Chondrocyte (in vitro differentiated cells): ENCODE data around the gene WBP2. TPM values are rescaled to one million over a fixed set of nuclear protein-coding genes. Genes with fewer than 3 reads are reported as not detected.
"Not testable (repeated sequence)": the region's sequence is repeated elsewhere in the genome, so short reads cannot be mapped to it uniquely, and the experiment has no call there.

Experiments used
- DNase-seq: peaks from one replicate; pipeline ENCODE4 v3.0.0; 2021; ENCODE audit warnings: mixed read lengths, low spot score
- H3K27ac Mint-ChIP-seq: one replicate; pipeline ENCODE4 v1.8.0; 2021; ENCODE audit warnings: mild to moderate bottlenecking, moderate library complexity, mixed read lengths; ENCODE audit not compliant: unreplicated experiment
- H3K27me3 Mint-ChIP-seq: 2 replicates; pipeline ENCODE4 v1.8.0; 2021; ENCODE audit warnings: low read depth, mixed read lengths
- H3K36me3 Mint-ChIP-seq: 2 replicates; pipeline ENCODE4 v1.8.0; 2021; ENCODE audit warnings: low read depth, mixed read lengths
- H3K4me1 Mint-ChIP-seq: 2 replicates; pipeline ENCODE4 v1.8.0; 2021; ENCODE audit warnings: low read depth, mild to moderate bottlenecking, mixed read lengths
- H3K4me3 Mint-ChIP-seq: one replicate; pipeline ENCODE4 v1.8.0; 2021; ENCODE audit warnings: mild to moderate bottlenecking, moderate library complexity, mixed read lengths; ENCODE audit not compliant: unreplicated experiment
- H3K9me3 Mint-ChIP-seq: 2 replicates; pipeline ENCODE4 v1.8.0; 2021; ENCODE audit warnings: low read depth, mixed read lengths
- total RNA-seq: library from RNA; stranded (reverse); gene quantifications from 3 replicates; pipeline ENCODE4 v1.2.1, GENCODE V29; 2021
- TF ChIP-seq, protein P1 (sequence below): fragments of 200-600 bp; sonication (generic); IDR thresholded peaks from 2 replicates; pipeline ENCODE4 v1.5.0; 2021; ENCODE audit warnings: antibody characterized with exemption, mild to moderate bottlenecking, moderate library complexity

Gene WBP2
- total RNA-seq, 1 donor from 2014 or later: 62.5 TPM

DNA sequence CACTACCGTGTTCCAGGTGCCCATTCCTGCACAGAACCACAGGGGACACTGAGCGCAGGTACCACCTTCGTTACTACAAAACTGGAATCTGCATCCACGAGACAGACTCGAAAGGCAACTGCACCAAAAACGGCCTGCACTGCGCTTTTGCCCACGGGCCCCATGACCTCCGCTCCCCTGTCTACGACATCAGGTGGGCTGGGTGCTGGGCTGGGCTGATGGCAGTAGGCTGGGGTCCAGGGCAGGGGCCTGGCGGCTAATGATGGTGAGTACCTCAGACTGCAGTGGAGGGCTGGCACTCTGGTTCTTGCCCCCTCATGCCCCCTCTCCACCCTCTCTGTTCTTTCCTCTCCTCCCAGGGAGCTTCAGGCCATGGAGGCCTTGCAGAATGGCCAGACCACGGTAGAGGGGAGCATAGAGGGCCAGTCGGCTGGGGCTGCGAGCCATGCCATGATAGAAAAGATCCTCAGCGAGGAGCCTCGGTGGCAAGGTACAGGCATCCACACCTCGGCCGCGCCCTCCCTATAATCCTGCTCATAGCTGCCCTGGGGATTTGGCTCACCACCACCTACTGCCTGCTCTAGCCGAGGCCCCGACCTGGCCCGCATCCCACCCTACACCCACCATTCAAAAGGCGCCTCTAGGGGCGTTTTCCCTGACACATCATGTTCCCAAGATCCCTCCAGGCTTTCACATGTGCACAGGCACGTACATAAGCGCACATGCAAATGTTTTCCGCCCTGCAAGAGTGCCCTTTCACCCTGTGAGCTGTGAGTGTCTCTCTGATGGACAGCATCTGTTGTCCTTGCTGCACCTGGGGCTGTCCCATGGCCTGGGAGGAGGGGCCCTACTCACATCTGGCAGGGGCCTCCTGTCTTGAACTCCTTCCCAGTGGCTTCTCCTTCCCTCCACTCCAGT lies 42.8 kb downstream of the WBP2 start:
- TF ChIP-seq, protein P1, sequence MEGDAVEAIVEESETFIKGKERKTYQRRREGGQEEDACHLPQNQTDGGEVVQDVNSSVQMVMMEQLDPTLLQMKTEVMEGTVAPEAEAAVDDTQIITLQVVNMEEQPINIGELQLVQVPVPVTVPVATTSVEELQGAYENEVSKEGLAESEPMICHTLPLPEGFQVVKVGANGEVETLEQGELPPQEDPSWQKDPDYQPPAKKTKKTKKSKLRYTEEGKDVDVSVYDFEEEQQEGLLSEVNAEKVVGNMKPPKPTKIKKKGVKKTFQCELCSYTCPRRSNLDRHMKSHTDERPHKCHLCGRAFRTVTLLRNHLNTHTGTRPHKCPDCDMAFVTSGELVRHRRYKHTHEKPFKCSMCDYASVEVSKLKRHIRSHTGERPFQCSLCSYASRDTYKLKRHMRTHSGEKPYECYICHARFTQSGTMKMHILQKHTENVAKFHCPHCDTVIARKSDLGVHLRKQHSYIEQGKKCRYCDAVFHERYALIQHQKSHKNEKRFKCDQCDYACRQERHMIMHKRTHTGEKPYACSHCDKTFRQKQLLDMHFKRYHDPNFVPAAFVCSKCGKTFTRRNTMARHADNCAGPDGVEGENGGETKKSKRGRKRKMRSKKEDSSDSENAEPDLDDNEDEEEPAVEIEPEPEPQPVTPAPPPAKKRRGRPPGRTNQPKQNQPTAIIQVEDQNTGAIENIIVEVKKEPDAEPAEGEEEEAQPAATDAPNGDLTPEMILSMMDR: no peak
- Mint-ChIP-seq H3K27ac (no peak overlapping the region), H3K27me3 (no peaks in the 10 kb centered on the region)

GRCh38 chr17:75811174-75811573 lies 44.0 kb downstream of the WBP2 start:
- Mint-ChIP-seq H3K4me1 (peaks cover 29% of the 10 kb centered on the region), H3K4me3 (no peak overlapping the region), H3K36me3 (peaks cover 5% of the 10 kb centered on the region), H3K9me3 (no peaks in the 10 kb centered on the region), H3K27ac (no peak overlapping the region), H3K27me3 (no peaks in the 10 kb centered on the region)
- peak; percentile 37 for DNase-seq
- TF ChIP-seq, protein P1: no peak

More for the DNA sequence above, 42.8 kb downstream of the WBP2 start:
- DNase-seq: peak; percentile 74
- H3K9me3 Mint-ChIP-seq: no peaks in the 10 kb centered on the region
- no peak overlapping the region for H3K4me3 Mint-ChIP-seq
- peaks cover 5% of the 10 kb centered on the region for H3K36me3 Mint-ChIP-seq
- peaks cover 29% of the 10 kb centered on the region for H3K4me1 Mint-ChIP-seq

GRCh38 chr17:75810756-75811155 lies 44.4 kb downstream of the WBP2 start:
- H3K27me3 Mint-ChIP-seq, H3K27ac Mint-ChIP-seq, H3K36me3 Mint-ChIP-seq, H3K4me3 Mint-ChIP-seq, H3K9me3 Mint-ChIP-seq: not testable (repeated sequence)
- peak; percentile 24 for DNase-seq
- H3K4me1 Mint-ChIP-seq: peaks cover 29% of the 10 kb centered on the region

DNA sequence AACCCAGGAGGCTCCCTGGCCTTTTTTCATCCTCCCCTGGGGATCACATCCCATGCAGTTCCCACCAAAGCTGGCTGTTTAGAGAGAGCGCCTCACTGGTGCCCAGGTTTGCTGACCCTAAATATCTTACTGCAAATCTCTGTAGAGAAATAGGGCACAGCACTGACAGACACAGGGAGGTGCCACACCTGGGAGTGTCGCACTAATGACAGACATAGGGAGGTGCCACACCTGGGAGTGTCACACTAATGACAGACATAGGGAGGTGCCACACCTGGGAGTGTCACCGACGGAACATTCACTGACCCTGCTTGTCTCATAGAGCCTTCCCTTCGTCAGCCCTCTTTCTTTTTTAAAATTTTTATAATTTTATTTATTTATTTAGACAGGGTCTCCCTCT lies 44.9 kb downstream of the WBP2 start:
- Mint-ChIP-seq H3K4me3 (no peak overlapping the region), H3K27me3 (no peaks in the 10 kb centered on the region), H3K36me3 (peaks cover 5% of the 10 kb centered on the region), H3K27ac (no peak overlapping the region), H3K9me3 (no peaks in the 10 kb centered on the region), H3K4me1 (peaks cover 28% of the 10 kb centered on the region)
- TF ChIP-seq, protein P1: no peak
- peak; percentile 12 for DNase-seq

DNA sequence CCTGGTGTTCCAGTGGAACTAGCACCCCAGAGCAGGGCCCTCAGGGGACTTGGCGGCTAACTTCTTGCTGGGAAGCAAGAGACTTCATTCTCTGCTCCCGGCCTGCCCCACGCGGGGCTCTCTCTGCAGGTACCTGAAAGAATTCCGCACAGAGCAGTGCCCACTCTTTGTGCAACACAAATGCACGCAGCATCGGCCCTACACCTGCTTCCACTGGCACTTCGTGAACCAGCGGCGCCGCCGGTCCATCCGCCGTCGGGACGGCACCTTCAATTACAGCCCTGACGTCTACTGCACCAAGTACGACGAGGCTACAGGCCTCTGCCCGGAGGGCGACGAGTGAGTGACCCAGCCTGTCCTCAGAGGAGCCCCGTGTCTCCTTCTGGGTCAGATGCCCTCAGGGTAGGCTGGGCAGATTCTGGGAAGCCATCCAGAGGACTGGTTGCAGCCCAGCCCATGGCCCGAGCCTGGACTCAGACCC lies 45.5 kb downstream of the WBP2 start:
- peak overlapping the region; percentile 94 for H3K27ac Mint-ChIP-seq
- TF ChIP-seq, protein P1: no peak

More for the DNA sequence above, 45.5 kb downstream of the WBP2 start:
- DNase-seq: peak; percentile 88
- peaks cover 5% of the 10 kb centered on the region for H3K36me3 Mint-ChIP-seq
- H3K9me3 Mint-ChIP-seq: no peaks in the 10 kb centered on the region
- peaks cover 23% of the 10 kb centered on the region for H3K4me1 Mint-ChIP-seq
- H3K27me3 Mint-ChIP-seq: no peaks in the 10 kb centered on the region
- H3K4me3 Mint-ChIP-seq: no peak overlapping the region
